ENCODE data around the gene SPRR2A. TPM values are rescaled to one million over a fixed set of nuclear protein-coding genes. Genes with fewer than 3 reads are reported as not detected.
"Not testable (repeated sequence)": the region's sequence is repeated elsewhere in the genome, so short reads cannot be mapped to it uniquely, and the experiment has no call there.

The SPRR2A gene
- total RNA-seq, 1 donor from 2014 or later, result 3.9 TPM

GRCh38 chr1:153032073-153032472 is 25.2 kb downstream of the SPRR2A start:
- TF ChIP-seq CTCF (IDR thresholded peaks at IDR 0.05; ENCODE audit: insufficient read depth, low read length, poor library complexity, severe bottlenecking), result no peak
- Histone ChIP-seq H3K4me3 (ENCODE audit: low read depth, low read length) (no peak overlapping the region), H3K36me3 (ENCODE audit: control insufficient read depth, insufficient read depth, low read length) (no peaks in the 10 kb centered on the region), H3K27me3 (ENCODE audit: control insufficient read depth, insufficient read depth, low read length) (no peaks in the 10 kb centered on the region)
- no peak for DNase-seq (ENCODE audit: low read depth)

GRCh38 chr1:153030895-153031294 is 26.4 kb downstream of the SPRR2A start, which contains the start of gene SPRR1B:
SPRR1B (plus strand) TSS chr1:153031203; CDS start chr1:153032346, 1,143 bp downstream.
- Histone ChIP-seq H3K27me3 (ENCODE audit: control insufficient read depth, insufficient read depth, low read length) (no peaks in the 10 kb centered on the region), H3K36me3 (ENCODE audit: control insufficient read depth, insufficient read depth, low read length) (no peaks in the 10 kb centered on the region), H3K4me3 (ENCODE audit: low read depth, low read length) (no peak within 1 kb of the TSS)
- DNase-seq (ENCODE audit: low read depth), result no peak
- no peak for TF ChIP-seq CTCF (IDR thresholded peaks at IDR 0.05; ENCODE audit: insufficient read depth, low read length, poor library complexity, severe bottlenecking)

- DNase-seq (ENCODE audit: low read depth), result no peak
- H3K27me3 ChIP-seq (ENCODE audit: control insufficient read depth, insufficient read depth, low read length), result no peaks in the 10 kb centered on the region
- H3K4me3 ChIP-seq (ENCODE audit: low read depth, low read length), result no peak overlapping the region
- no peak for TF ChIP-seq CTCF (IDR thresholded peaks at IDR 0.05; ENCODE audit: insufficient read depth, low read length, poor library complexity, severe bottlenecking)
- no peaks in the 10 kb centered on the region for H3K36me3 ChIP-seq (ENCODE audit: control insufficient read depth, insufficient read depth, low read length)
Measured at GRCh38 chr1:153028766-153029165, 28.5 kb downstream of the SPRR2A start.

GRCh38 chr1:153025797-153026196 is 31.5 kb downstream of the SPRR2A start:
- no peak for TF ChIP-seq CTCF (IDR thresholded peaks at IDR 0.05; ENCODE audit: insufficient read depth, low read length, poor library complexity, severe bottlenecking)
- no peak overlapping the region for H3K4me3 ChIP-seq (ENCODE audit: low read depth, low read length)
- no peak for DNase-seq (ENCODE audit: low read depth)
- no peaks in the 10 kb centered on the region for H3K27me3 ChIP-seq (ENCODE audit: control insufficient read depth, insufficient read depth, low read length)
- H3K36me3 ChIP-seq (ENCODE audit: control insufficient read depth, insufficient read depth, low read length), result no peaks in the 10 kb centered on the region

GRCh38 chr1:153024413-153024812 is 32.9 kb downstream of the SPRR2A start:
- H3K27me3 ChIP-seq (ENCODE audit: control insufficient read depth, insufficient read depth, low read length), result no peaks in the 10 kb centered on the region
- TF ChIP-seq CTCF (IDR thresholded peaks at IDR 0.05; ENCODE audit: insufficient read depth, low read length, poor library complexity, severe bottlenecking), result no peak
- no peak for DNase-seq (ENCODE audit: low read depth)
- H3K4me3 ChIP-seq (ENCODE audit: low read depth, low read length), result no peak overlapping the region
- no peaks in the 10 kb centered on the region for H3K36me3 ChIP-seq (ENCODE audit: control insufficient read depth, insufficient read depth, low read length)

GRCh38 chr1:153023109-153023508 is 34.2 kb downstream of the SPRR2A start:
- Histone ChIP-seq H3K4me3 (ENCODE audit: low read depth, low read length) (no peak overlapping the region), H3K27me3 (ENCODE audit: control insufficient read depth, insufficient read depth, low read length) (no peaks in the 10 kb centered on the region), H3K36me3 (ENCODE audit: control insufficient read depth, insufficient read depth, low read length) (no peaks in the 10 kb centered on the region)
- no peak for TF ChIP-seq CTCF (IDR thresholded peaks at IDR 0.05; ENCODE audit: insufficient read depth, low read length, poor library complexity, severe bottlenecking)
- DNase-seq (ENCODE audit: low read depth), result no peak

GRCh38 chr1:153022340-153022739 is 35.0 kb downstream of the SPRR2A start:
- H3K36me3 ChIP-seq (ENCODE audit: control insufficient read depth, insufficient read depth, low read length); H3K27me3 ChIP-seq (ENCODE audit: control insufficient read depth, insufficient read depth, low read length); H3K4me3 ChIP-seq (ENCODE audit: low read depth, low read length); DNase-seq (ENCODE audit: low read depth): not testable (repeated sequence)

- DNase-seq (ENCODE audit: low read depth); H3K36me3 ChIP-seq (ENCODE audit: control insufficient read depth, insufficient read depth, low read length); H3K27me3 ChIP-seq (ENCODE audit: control insufficient read depth, insufficient read depth, low read length); H3K4me3 ChIP-seq (ENCODE audit: low read depth, low read length): not testable (repeated sequence)
Measured at GRCh38 chr1:153021829-153022228, 35.5 kb downstream of the SPRR2A start.

GRCh38 chr1:153011235-153011758 is 46.0 kb downstream of the SPRR2A start:
- H3K27me3 ChIP-seq (ENCODE audit: control insufficient read depth, insufficient read depth, low read length); DNase-seq (ENCODE audit: low read depth); H3K4me3 ChIP-seq (ENCODE audit: low read depth, low read length); H3K36me3 ChIP-seq (ENCODE audit: control insufficient read depth, insufficient read depth, low read length): not testable (repeated sequence)
